HEK293T (cell line): ENCODE data around the gene KRTAP4-6.

Experiments
- ARNT ChIP-seq: fragments of 450-650 bp; IDR thresholded peaks from 2 replicates; pipeline ENCODE4 v1.6.1; 2017; ENCODE audit warnings: mild to moderate bottlenecking
- BHLHE40 ChIP-seq: fragments of 450-650 bp; IDR thresholded peaks from 2 replicates; pipeline ENCODE4 v1.6.1; 2016; ENCODE audit warnings: mild to moderate bottlenecking, moderate library complexity, borderline replicate concordance
- CTBP1 ChIP-seq: fragments of 450-650 bp; IDR thresholded peaks from 2 replicates; pipeline ENCODE4 v1.6.1; 2016; ENCODE audit warnings: borderline replicate concordance
- ELF4 ChIP-seq: fragments of 450-650 bp; IDR thresholded peaks from 2 replicates; pipeline ENCODE4 v1.6.1; 2017; ENCODE audit warnings: antibody characterized with exemption
- FOXK2 ChIP-seq: fragments of 450-650 bp; IDR thresholded peaks from 2 replicates; pipeline ENCODE4 v1.6.1; 2016; ENCODE audit warnings: mild to moderate bottlenecking
- FOXM1 ChIP-seq: fragments of 450-650 bp; IDR thresholded peaks from 2 replicates; pipeline ENCODE4 v1.6.1; 2017; ENCODE audit warnings: mild to moderate bottlenecking, borderline replicate concordance
- HDGF ChIP-seq: fragments of 450-650 bp; IDR thresholded peaks from 2 replicates; pipeline ENCODE4 v1.6.1; 2017; ENCODE audit warnings: antibody characterized with exemption, borderline replicate concordance
- L3MBTL2 ChIP-seq: fragments of 450-650 bp; conservative IDR thresholded peaks from 2 replicates; pipeline ENCODE4 v1.6.1; 2016; ENCODE audit warnings: mild to moderate bottlenecking
- LEF1 ChIP-seq: fragments of 450-650 bp; IDR thresholded peaks from 2 replicates; pipeline ENCODE4 v1.6.1; 2017; ENCODE audit warnings: mild to moderate bottlenecking, borderline replicate concordance
- NFRKB ChIP-seq: fragments of 450-650 bp; IDR thresholded peaks from 2 replicates; pipeline ENCODE4 v1.6.1; 2016; ENCODE audit warnings: mild to moderate bottlenecking, moderate library complexity
- SP1 ChIP-seq: fragments of 450-650 bp; IDR thresholded peaks from 2 replicates; pipeline ENCODE4 v1.6.1; 2017
- SUZ12 ChIP-seq: fragments of 450-650 bp; IDR thresholded peaks from 2 replicates; pipeline ENCODE4 v1.6.1; 2016; ENCODE audit warnings: mild to moderate bottlenecking
- TARDBP ChIP-seq: fragments of 450-650 bp; IDR thresholded peaks from 2 replicates; pipeline ENCODE4 v1.6.1; 2016
- ZNF384 ChIP-seq: fragments of 450-650 bp; IDR thresholded peaks from 2 replicates; pipeline ENCODE4 v1.6.1; 2016

- TF ChIP-seq LEF1 (no peak), ZNF384 (no peak), FOXM1 (no peak), CTBP1 (no peak), BHLHE40 (no peak), HDGF (no peak), ELF4 (no peak), SUZ12 (no peak), FOXK2 (no peak), ARNT (no peak), TARDBP (no peak), SP1 (no peak), L3MBTL2 (no peak), NFRKB (no peak)
These were observed 13.9 kb downstream of the KRTAP4-6 start for GRCh38 chr17:41126412-41126811.
